ENCODE results near the gene NAXD.

The NAXD gene

DNA sequence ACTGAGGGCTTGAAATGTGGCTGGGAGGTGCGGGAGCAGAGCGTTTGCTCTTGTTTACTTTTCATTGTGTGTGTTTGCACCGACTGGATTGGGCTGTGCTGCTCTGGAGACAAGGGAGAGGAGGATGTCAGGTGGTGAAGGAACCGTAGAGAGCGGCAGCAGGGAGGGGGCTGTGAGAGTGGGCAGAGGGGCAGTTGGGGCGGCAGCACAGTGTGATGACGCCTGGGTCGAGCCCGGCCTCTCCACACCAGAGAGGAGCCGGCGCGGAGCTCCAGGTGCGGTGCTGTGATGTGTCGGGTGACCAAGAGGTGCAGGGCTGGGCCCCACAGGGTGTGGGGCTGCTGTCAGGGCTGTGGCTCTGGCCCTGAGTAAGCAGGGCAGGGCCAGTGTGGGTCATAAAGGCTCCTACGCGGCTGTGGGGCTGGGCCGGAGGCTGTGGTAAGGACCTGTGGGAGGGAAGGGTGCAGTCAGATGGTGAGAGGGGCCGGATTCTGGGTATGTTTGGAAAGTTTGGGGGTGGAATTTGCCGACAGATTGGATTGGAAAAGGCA, 10.5 kb downstream of the NAXD start:
- no peak for DNase-seq
- TF ChIP-seq, protein P1, sequence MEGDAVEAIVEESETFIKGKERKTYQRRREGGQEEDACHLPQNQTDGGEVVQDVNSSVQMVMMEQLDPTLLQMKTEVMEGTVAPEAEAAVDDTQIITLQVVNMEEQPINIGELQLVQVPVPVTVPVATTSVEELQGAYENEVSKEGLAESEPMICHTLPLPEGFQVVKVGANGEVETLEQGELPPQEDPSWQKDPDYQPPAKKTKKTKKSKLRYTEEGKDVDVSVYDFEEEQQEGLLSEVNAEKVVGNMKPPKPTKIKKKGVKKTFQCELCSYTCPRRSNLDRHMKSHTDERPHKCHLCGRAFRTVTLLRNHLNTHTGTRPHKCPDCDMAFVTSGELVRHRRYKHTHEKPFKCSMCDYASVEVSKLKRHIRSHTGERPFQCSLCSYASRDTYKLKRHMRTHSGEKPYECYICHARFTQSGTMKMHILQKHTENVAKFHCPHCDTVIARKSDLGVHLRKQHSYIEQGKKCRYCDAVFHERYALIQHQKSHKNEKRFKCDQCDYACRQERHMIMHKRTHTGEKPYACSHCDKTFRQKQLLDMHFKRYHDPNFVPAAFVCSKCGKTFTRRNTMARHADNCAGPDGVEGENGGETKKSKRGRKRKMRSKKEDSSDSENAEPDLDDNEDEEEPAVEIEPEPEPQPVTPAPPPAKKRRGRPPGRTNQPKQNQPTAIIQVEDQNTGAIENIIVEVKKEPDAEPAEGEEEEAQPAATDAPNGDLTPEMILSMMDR (IDR thresholded peaks at IDR 0.05; ENCODE audit: low read depth, low read length), result no peak

DNA sequence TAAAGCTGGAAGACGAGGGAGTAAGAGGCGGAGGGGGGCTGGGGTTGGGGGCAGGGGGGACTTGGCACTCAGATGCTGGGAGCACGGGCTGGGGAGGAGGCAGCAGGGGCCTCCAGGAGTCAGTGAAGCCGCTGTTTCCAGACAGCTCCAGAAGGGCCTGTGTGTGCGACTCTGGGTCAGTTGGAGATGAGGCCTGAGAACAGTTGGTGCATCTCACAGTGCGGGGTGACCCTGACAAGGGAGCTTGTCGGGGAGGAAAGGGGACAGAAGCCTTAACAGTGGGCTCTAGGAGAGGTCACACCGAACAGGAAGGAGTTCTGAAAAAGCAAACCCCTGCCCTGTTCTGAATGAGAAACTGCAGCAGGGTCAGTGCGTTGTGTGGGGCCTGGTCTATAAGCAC, 11.2 kb downstream of the NAXD start:
- TF ChIP-seq, protein P1 (IDR thresholded peaks at IDR 0.05; ENCODE audit: low read depth, low read length), result no peak
- Histone ChIP-seq H3K9me3 (no peaks in the 10 kb centered on the region), H3K36me3 (peaks cover 43% of the 10 kb centered on the region), H3K27me3 (no peaks in the 10 kb centered on the region), H3K4me1 (peaks cover 14% of the 10 kb centered on the region), H3K4me3 (ENCODE audit: low read depth, low read length) (no peak overlapping the region)
- no peak for DNase-seq

More for the DNA sequence above, 10.5 kb downstream of the NAXD start:
- Histone ChIP-seq H3K9me3 (no peaks in the 10 kb centered on the region), H3K4me3 (ENCODE audit: low read depth, low read length) (no peak overlapping the region), H3K36me3 (peaks cover 37% of the 10 kb centered on the region), H3K27me3 (no peaks in the 10 kb centered on the region), H3K4me1 (peaks cover 14% of the 10 kb centered on the region)

- Histone ChIP-seq H3K4me1 (peaks cover 14% of the 10 kb centered on the region), H3K27me3 (no peaks in the 10 kb centered on the region), H3K9me3 (no peaks in the 10 kb centered on the region), H3K4me3 (ENCODE audit: low read depth, low read length) (no peak overlapping the region), H3K36me3 (peaks cover 42% of the 10 kb centered on the region)
- DNase-seq, result no peak
- TF ChIP-seq, protein P1 (IDR thresholded peaks at IDR 0.05; ENCODE audit: low read depth, low read length), result no peak
Measured at GRCh38 chr13:110627351-110627750, 12.0 kb downstream of the NAXD start.

- H3K36me3 ChIP-seq, result peaks cover 39% of the 10 kb centered on the region
- TF ChIP-seq, protein P1 (IDR thresholded peaks at IDR 0.05; ENCODE audit: low read depth, low read length), result no peak
Measured at GRCh38 chr13:110627761-110628476, 12.6 kb downstream of the NAXD start.

DNA sequence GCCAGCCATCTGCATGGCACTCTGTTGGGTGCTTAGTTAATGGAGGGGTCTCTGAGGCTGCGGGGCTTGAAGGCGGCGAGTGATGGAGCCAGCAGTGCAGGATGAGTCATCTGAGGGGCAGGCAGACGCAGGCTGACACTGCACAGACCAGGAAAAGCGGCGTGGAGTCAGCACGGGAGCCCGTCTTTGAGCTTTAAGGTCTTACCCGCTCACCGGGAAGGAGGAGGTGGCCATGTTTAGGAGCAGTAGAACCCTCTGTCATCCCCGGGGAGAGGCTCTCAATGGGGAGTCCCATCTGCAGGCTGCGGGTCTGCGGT, 13.1 kb downstream of the NAXD start:
- TF ChIP-seq, protein P1 (IDR thresholded peaks at IDR 0.05; ENCODE audit: low read depth, low read length), result no peak
- H3K36me3 ChIP-seq, result peaks cover 36% of the 10 kb centered on the region

More at GRCh38 chr13:110627761-110628476, 12.6 kb downstream of the NAXD start:
- no peak overlapping the region for H3K4me3 ChIP-seq (ENCODE audit: low read depth, low read length)
- DNase-seq, result no peak
- peaks cover 14% of the 10 kb centered on the region for H3K4me1 ChIP-seq
- no peaks in the 10 kb centered on the region for H3K9me3 ChIP-seq
- no peaks in the 10 kb centered on the region for H3K27me3 ChIP-seq

More for the DNA sequence above, 13.1 kb downstream of the NAXD start:
- Histone ChIP-seq H3K4me1 (peaks cover 14% of the 10 kb centered on the region), H3K27me3 (no peaks in the 10 kb centered on the region), H3K4me3 (ENCODE audit: low read depth, low read length) (peak overlapping the region; percentile 31), H3K9me3 (no peaks in the 10 kb centered on the region)
- peak; percentile 86 for DNase-seq

Data from BE2C (cell line).